Esophagus squamous epithelium (tissue), 5 donors: ENCODE measurements around the gene GAS5. TPM values are rescaled to one million over a fixed set of nuclear protein-coding genes. Genes with fewer than 3 reads are reported as not detected.
"Not testable (repeated sequence)": the region's sequence is repeated elsewhere in the genome, so short reads cannot be mapped to it uniquely, and the experiment has no call there.

ENCODE experiments used
- DNase-seq: peaks from one replicate; lab custom pipeline; 2025; lab: John Stamatoyannopoulos, UW
- H3K27ac ChIP-seq, 4 donors: fragments of 200-600 bp; sonication (generic); one replicate each; pipeline ENCODE4 v1.5.1; 2016 to 2019; ENCODE audit warnings: mild to moderate bottlenecking in 1 of 4
- H3K27me3 ChIP-seq, 4 donors: fragments of 200-600 bp; sonication (generic); 1 replicate in 3 of 4; 2 replicates in 1 of 4; pipeline versions ENCODE4 v1.5.1 to v1.6.0; 2017 to 2021; ENCODE audit warnings: antibody characterized with exemption in 1 of 4
- H3K36me3 ChIP-seq, 3 donors: fragments of 200-600 bp; sonication (generic); one replicate each; pipeline ENCODE4 v1.5.1; 2016 to 2019
- H3K4me1 ChIP-seq, 3 donors: fragments of 200-600 bp; sonication (generic); one replicate each; pipeline ENCODE4 v1.5.1; 2017 to 2019
- H3K4me3 ChIP-seq, 4 donors: fragments of 200-600 bp; sonication (generic); 1 replicate in 3 of 4; 2 replicates in 1 of 4; pipeline ENCODE4 v1.5.1; 2016 to 2019; ENCODE audit warnings: mild to moderate bottlenecking in 2 of 4, moderate library complexity in 1 of 4
- H3K9me3 ChIP-seq, 3 donors: fragments of 200-600 bp; sonication (generic); one replicate each; pipeline ENCODE4 v1.5.1; 2016 to 2019
- CTCF ChIP-seq, 6 experiments: fragments of 450-650 bp in 4 of 6; fragments of 200-600 bp in 2 of 6; sonication (generic) in 2 of 6; IDR thresholded peaks; one replicate each; pipeline ENCODE4 v1.5.1; 2016 to 2019; ENCODE audit warnings: antibody characterized with exemption in 6 of 6, mild to moderate bottlenecking in 4 of 6, moderate library complexity in 4 of 6
- POLR2A ChIP-seq, 4 donors: fragments of 450-650 bp; IDR thresholded peaks; one replicate each; pipeline ENCODE4 v1.6.1; 2017; ENCODE audit warnings: antibody characterized with exemption in 4 of 4, mild to moderate bottlenecking in 4 of 4, moderate library complexity in 3 of 4
- WGBS, 2 donors: methylation state at CpG; one replicate each; pipeline ENCODE4 v1.1.5; 2018; 5-methylcytosine and 5-hydroxymethylcytosine counted together
- intact Hi-C: fragments of 100-400 bp; cut with DNase I; formaldehyde crosslinking; loops from one replicate; pipeline ENCODE4 v1.15.0; 2022
- total RNA-seq, 4 donors: library from RNA; depleted of rRNA; stranded (reverse); fragments of >200 nt; gene quantifications; one replicate each; pipeline ENCODE4 v1.1.0, GENCODE V29; 2016
- donor health status: DM: yes; HTN: yes; CAD: no.

The GAS5 gene
- total RNA-seq, 4 donors from 2014 or later: 202 to 715 (median 315) TPM

- TF ChIP-seq POLR2A (IDR thresholded peaks at IDR 0.05) (no peak), CTCF (IDR thresholded peaks at IDR 0.05) (no peak)
- DNase-seq: no peak
- H3K36me3 ChIP-seq: peaks cover 6 to 43% (median 9%) of the 10 kb centered on the region in 3 donors
- H3K9me3 ChIP-seq: no peaks in the 10 kb centered on the region
- no peak overlapping the region for H3K4me3 ChIP-seq
- no peak overlapping the region for H3K27ac ChIP-seq
- H3K27me3 ChIP-seq: no peaks in the 10 kb centered on the region
- no peaks in the 10 kb centered on the region for H3K4me1 ChIP-seq
- intact Hi-C loops: no loop called here
- WGBS, 2 donors: 90 to 95% methylated on average over 5 of the region's 5 CpGs
These were observed 16.9 kb upstream of the GAS5 start for GRCh38 chr1:173884701-173885100.

GRCh38 chr1:173881117-173881516, 13.3 kb upstream of the GAS5 start:
- peaks cover 6 to 58% (median 6%) of the 10 kb centered on the region in 3 donors for H3K36me3 ChIP-seq
- intact Hi-C loops, H3K27ac ChIP-seq, H3K27me3 ChIP-seq, DNase-seq, H3K4me1 ChIP-seq, H3K4me3 ChIP-seq, H3K9me3 ChIP-seq: not testable (repeated sequence)
- 69 to 75% methylated on average over 2 to 3 of the region's 4 CpGs for WGBS, 2 donors

GRCh38 chr1:173878251-173878650, 10.5 kb upstream of the GAS5 start:
- Histone ChIP-seq H3K4me3 (no peak overlapping the region), H3K4me1 (no peaks in the 10 kb centered on the region), H3K27ac (no peak overlapping the region), H3K9me3 (no peaks in the 10 kb centered on the region), H3K27me3 (no peaks in the 10 kb centered on the region), H3K36me3 (peaks cover 0 to 65% (median 0%) of the 10 kb centered on the region in 3 donors)
- intact Hi-C loops: no loop called here
- no peak for DNase-seq
- TF ChIP-seq CTCF (IDR thresholded peaks at IDR 0.05) (no peak), POLR2A (IDR thresholded peaks at IDR 0.05) (no peak)

GRCh38 chr1:173876732-173877131, 8.9 kb upstream of the GAS5 start:
- intact Hi-C loops: no loop called here
- no peak overlapping the region for H3K4me3 ChIP-seq
- H3K9me3 ChIP-seq: no peaks in the 10 kb centered on the region
- peaks cover 0 to 65% (median 0%) of the 10 kb centered on the region in 3 donors for H3K36me3 ChIP-seq
- WGBS, 2 donors: 81 to 88% methylated on average over 5 of the region's 5 CpGs
- H3K27me3 ChIP-seq: no peaks in the 10 kb centered on the region
- no peak overlapping the region for H3K27ac ChIP-seq
- no peak for DNase-seq
- H3K4me1 ChIP-seq: no peaks in the 10 kb centered on the region
- TF ChIP-seq CTCF (IDR thresholded peaks at IDR 0.05) (no peak), POLR2A (IDR thresholded peaks at IDR 0.05) (no peak)

- Histone ChIP-seq H3K27ac (peak overlapping the region in 1 of 4 donors; percentile 38), H3K9me3 (no peaks in the 10 kb centered on the region), H3K27me3 (no peaks in the 10 kb centered on the region), H3K36me3 (peaks cover 0 to 36% (median 0%) of the 10 kb centered on the region in 3 donors), H3K4me1 (peaks cover 0 to 35% (median 12%) of the 10 kb centered on the region in 3 donors), H3K4me3 (no peak overlapping the region)
- intact Hi-C loops: no loop called here
- TF ChIP-seq CTCF (IDR thresholded peaks at IDR 0.05): no peak
- no peak for DNase-seq
- 69 to 80% methylated on average over 2 of the region's 2 CpGs for WGBS, 2 donors
These were observed 3.7 kb upstream of the GAS5 start for GRCh38 chr1:173871500-173871899.

GRCh38 chr1:173871091-173871490, 3.3 kb upstream of the GAS5 start:
- Histone ChIP-seq H3K4me1 (peaks cover 0 to 39% (median 16%) of the 10 kb centered on the region in 3 donors), H3K27ac (peak overlapping the region in 2 of 4 donors; percentile 38 to 99), H3K9me3 (no peaks in the 10 kb centered on the region), H3K27me3 (no peaks in the 10 kb centered on the region), H3K4me3 (no peak overlapping the region), H3K36me3 (peaks cover 0 to 36% (median 0%) of the 10 kb centered on the region in 3 donors)
- DNase-seq: no peak
- intact Hi-C loops: no loop called here
- 80 to 89% methylated on average over 4 to 5 of the region's 5 CpGs for WGBS, 2 donors
- TF ChIP-seq POLR2A (IDR thresholded peaks at IDR 0.05): no peak
- TF ChIP-seq CTCF (IDR thresholded peaks at IDR 0.05): no peak
